DMS79 treated with DMSO at 0.1 percent for 48 hours (cell line): Measurements from ENCODE around the gene RRAGD.
A peak's percentile ranks its signal among the peaks of the same experiment; 100 is the strongest.

ENCODE experiments used
- DNase-seq: peaks from one replicate; lab custom pipeline; 2025; lab: John Stamatoyannopoulos, UW

RRAGD gene

DNA sequence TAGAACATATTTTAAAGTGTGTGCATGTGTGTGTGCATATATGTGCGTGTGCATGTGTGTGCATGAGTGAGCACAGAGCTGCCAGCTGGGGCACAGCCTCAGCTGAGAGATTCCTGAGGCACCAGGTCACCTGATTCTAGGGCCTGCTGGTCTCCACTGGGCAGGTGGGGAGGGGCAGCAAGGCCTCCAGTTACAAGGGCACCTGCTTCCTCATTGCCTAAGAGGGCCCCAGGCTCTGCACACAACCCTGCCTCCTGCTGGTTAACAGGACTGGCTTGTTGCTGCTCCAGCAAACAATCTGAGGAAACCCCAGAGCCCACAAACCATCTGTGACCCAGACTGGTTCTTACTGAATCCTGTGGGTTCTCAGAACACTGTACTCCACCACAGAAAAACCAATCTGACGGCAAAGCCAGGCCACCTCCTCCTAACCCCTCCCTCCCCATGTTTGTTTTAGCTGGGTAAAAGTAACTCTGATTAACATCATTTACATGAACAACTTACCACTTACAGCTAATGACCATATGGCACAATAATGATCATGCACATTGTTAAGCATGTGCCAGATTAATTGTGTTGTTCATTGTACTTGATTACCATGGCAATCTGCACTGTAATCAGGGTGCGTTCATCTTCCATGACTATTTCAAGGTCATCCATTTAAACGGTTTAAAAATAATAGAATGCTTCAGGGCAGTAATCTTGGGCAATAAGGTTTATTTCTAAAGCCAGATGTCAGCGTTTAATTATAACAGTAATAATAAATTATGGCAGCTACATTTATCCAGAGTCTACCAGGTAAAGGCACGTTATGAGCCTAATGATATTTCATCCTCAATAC is 36.4 kb downstream of the RRAGD start:
- peak; percentile 80 for DNase-seq

DNA sequence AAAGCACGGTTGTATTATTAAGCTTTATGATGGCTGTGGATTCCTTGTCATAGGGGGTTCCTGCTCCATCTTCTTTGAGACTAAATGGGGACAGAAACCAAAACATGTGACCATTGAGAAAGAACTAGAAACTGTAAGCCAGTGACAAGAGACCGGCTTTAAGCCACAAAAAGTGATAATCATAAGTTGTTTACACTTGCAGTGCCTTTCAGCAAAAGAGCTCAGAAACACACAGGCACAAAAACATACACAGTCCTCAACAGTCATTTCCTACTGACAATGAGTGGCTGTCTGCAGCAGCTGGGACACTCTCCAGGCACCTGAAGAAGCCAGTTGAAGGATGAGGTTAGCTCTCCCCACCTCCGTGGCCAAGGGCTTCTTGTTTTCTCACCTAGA is 39.6 kb downstream of the RRAGD start:
- peak; percentile 20 for DNase-seq

DNA sequence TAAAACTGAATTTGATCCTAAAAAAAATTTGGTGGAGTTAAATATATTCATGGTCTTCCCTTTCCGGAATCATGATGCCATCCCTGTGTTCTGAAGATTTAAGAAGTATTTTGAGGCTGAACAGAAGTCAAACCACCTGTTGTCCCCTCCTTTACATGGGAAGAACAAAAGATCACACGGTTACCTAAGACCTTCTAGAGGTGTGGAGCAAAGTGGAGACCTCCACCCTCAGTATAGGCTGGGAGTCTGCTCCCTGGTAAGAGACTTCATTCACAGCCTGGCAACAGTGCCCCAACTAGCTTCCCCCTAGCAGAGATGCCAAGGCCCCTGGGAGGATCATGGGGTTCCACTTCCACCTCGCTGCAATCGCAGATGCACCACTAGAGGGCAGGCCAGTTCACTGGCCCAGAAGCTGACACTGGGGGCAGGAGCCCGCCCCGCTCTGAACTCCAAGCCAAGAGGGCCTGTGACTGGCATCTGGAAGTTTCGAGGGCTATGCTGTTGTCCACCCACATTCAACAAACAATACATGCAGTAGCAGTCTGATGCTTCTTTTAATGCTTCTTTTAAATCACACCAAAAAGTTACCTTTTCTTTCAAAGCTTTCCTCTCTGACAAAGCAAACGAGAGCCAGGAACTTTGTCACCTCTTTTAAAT is 40.1 kb downstream of the RRAGD start:
- peak; percentile 22 for DNase-seq

DNA sequence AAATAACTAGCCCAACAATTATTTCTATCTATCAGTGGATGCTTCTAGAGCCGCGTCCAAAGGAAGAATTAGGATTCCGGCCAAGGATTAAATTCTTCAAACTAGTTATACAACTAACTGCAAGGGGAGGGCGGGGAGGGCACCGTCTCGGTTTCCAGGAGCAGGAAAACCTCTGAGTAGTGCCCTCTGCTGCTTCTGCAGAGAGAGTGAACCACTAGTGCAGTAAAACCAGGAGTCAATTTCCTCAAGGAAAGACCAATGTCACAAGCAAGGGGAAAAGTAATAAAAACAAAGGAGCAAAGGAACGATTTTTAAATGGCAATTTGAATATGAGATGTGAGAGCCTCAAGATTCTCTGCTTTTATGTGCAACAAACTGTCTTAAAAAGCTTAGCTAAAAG is 43.1 kb downstream of the RRAGD start:
- no peak for DNase-seq

DNA sequence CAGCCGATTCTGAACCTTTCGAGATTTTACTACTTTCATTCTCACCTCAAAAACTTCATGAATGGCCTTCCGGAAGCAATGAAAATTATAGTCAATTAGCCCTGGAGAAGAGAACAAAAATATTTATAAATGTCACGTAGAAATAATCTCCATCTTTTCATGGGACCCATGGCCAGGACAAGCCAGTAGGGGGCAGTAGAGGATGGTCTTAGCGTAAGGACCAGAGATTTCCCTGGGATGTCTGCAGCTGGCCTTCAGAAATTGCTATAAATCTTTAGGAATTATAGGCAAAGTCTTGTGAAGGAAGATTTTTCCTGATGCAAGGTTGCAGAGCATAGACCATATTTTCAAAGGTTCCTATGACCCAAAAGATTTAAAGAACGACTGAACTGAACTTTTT is 44.0 kb downstream of the RRAGD start:
- DNase-seq, result peak; percentile 39

DNA sequence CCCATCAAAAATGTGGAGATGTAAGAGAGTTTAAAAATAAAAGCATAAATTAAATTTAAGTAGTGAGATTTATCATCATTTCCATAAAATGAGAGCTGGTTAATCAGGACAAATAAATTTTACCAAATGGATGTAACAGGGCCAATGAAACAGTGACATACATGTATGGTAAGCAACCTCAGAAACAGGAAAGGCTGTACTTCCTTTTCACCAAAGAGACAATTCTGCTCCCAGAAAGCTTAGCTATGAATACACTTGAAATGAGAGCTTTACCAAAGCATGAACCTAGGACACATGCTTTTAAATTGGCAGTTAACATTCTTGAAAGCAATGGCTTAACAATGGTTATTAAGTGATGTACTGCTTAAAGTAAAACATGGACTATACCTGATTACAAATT is 47.5 kb downstream of the RRAGD start:
- DNase-seq, result no peak

DNA sequence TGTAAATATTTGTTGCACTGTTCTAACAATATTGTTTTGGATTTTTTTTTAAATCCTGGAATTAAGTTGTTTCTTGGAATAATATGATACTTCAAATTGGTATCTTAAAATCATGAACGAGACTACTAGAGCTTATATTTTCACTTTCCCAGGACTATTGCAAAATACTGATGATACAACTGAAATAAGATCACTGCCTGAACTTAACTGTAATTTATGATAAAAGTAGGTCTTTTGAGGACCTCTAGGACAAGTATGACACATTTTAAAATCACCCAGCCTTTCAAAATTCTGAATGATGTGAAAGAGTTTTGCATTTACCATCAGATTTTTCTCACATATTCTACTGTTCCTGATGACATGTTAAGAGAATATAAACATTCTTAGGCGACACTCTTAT is 50.9 kb downstream of the RRAGD start:
- DNase-seq, result no peak

DNA sequence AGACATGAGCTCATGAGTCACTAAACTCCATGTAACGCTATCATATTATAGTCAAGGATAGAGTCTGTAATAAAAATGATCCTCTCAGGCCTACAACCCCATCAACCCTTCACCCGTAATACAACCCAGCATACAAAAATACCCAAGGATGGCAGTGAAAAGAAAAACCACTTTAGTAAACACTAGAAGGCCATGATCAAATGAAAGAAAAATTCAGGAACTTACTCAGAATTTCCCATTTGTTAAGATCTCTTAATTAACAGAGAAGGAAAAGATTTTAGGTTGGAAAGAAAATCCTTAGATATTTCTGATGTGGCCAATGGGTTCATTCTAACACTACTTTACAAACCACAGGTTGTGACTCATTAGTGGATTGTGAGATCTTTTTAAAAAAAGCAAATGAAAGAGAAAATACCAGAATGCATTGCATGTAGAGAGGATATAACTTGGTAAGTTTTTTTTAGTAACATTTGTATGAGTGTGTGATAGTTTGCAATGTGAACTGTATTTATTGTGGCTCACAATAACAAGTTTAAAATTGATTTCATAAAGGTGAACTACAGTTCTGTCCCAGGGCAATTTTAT is 51.6 kb downstream of the RRAGD start:
- no peak for DNase-seq

DNA sequence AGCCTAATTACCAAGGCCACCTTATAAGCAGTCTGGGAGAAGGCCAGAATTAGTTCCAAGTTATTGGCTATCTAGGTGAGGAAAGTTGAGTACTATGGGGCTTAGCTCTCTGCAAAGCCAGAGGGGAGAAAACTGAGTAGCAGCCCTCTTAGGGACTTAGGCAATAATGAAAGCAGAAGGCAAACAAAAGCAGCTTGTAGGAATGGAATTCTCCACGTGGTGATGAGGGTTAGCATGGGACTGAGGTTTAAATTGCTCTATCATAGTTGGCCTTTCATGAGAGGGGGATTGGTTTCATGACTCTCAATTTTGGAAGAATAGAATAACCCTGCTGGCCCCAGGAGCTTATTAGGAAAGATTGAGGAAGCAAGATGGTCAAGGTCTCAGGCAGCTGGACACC is 52.5 kb downstream of the RRAGD start:
- no peak for DNase-seq

DNA sequence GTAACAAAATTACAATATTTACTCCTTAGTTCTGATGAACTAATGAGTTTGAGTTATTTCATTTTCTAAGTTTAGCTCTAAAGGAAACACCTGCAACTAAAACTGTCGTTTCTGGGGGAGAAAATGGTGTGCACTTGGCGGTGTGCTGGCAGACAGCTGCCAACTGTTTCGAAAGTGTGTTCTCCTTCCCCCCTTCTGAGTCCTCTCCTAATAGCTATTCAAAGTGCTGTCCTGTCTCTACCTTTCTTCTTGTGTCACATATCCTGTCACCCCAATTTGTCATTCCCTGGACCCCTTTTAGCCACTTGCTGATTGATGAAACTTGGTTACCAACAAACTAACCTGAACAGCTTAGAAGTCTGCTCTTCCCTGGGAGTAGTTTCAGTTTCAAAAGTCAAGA is 54.7 kb downstream of the RRAGD start:
- no peak for DNase-seq

DNA sequence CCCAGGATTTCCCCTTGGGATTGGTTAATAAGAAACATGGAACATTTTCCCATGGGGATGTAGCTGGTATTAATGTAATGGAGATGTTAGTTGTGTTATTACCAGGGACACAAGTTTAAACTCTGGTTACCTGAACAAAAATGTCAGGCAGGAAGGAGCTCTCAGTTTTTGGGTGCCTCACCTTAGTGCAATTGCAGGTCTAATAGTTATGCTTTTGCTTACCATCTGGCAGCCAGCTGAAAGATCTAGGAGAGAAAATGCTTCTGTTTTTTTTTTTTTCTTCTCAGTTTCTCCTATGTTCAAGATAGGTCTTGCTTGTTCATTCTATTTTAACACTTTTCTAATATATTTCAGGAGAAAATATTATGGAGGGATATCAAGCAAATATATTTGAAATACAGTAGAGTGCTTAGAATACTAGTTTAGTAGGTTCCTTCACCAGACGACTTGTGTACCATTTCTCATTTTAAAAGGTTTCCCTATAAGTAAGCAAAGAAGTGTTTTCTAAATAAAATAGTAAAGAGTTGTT is 55.4 kb downstream of the RRAGD start:
- no peak for DNase-seq

DNA sequence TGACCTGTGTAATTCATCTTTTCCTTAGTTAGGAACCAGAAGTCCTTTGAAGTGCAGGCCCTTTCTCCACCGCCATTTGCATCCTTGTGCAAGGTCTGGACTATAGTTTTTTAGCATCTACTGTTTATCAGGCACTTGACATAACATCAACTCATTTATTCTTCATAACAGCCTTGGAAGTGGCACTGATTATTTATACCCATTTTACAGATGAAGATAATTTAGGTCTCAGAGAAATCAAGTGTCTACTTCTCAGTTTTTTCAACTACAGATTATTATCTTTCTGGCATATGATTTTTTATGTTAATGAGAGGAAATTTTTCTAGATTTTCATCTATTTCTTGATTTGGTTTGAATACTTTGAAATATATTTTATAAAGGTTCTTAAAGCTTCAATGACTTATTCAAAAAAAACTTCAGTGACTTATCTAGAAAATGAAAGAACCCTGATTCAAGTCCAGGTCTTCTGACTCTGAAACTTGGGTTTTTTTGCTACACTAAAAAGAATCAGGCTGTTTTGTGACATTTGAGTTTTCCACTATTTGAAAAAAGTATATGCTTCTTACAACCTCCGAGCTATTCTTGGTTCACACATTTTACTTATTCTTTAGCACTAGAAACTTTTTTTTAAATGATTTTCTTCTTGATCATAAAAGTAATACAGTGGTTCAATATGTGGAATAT is 56.4 kb downstream of the RRAGD start:
- DNase-seq, result no peak

DNA sequence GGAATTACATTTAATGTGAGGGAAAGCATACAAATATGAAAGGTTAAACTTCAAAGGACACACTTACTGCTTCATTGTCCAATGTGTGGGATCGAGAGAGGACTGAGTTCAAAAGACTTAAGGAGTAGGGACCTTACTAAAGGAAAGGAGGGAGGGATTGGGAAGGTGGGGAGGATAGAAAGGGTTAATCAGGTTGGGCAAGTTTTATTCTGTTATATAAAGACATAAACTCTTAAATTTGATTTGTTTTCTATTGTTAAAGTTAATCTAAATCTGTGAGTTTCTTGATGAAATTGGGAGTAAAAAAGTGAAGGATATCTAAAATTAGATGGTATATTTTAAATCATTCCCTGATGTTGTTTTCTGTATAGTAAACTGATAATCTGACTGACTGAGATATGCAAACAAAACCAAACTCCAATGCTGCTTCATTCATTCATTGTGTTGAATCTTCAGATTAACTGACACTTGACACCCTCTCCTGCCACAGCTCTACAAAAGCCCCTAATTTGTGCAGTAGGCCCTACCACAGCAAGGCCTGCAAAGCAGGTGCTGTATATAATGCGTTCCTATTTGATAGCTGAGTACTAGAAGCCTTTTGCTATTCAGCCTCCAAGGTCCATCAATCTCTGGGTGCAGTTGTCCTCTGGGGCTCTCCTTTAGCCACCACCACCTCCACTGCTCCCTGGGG is 58.2 kb downstream of the RRAGD start:
- peak; percentile 11 for DNase-seq

DNA sequence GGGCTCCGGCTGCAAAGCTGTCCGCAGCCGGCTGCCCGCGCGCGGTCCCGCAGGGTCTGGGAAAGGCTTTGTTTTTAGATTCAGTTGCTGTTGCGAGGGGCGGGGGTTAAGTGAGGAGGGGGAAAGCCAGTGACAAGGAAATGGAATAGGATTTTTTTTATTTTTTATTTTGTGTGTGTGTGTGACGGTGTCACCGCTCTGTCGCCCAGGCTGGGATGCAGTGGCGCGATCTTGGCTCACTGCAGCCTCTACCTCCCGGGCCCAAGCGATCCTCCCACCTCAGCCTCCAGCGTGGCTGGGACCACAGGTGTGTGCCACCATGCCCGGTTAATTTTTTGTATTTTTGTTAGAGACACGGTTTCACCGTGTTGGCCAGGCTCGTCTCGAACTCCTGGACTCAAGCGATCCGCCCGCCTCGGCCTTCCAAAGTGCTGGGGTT is 58.9 kb downstream of the RRAGD start:
- DNase-seq, result peak; percentile 48

DNA sequence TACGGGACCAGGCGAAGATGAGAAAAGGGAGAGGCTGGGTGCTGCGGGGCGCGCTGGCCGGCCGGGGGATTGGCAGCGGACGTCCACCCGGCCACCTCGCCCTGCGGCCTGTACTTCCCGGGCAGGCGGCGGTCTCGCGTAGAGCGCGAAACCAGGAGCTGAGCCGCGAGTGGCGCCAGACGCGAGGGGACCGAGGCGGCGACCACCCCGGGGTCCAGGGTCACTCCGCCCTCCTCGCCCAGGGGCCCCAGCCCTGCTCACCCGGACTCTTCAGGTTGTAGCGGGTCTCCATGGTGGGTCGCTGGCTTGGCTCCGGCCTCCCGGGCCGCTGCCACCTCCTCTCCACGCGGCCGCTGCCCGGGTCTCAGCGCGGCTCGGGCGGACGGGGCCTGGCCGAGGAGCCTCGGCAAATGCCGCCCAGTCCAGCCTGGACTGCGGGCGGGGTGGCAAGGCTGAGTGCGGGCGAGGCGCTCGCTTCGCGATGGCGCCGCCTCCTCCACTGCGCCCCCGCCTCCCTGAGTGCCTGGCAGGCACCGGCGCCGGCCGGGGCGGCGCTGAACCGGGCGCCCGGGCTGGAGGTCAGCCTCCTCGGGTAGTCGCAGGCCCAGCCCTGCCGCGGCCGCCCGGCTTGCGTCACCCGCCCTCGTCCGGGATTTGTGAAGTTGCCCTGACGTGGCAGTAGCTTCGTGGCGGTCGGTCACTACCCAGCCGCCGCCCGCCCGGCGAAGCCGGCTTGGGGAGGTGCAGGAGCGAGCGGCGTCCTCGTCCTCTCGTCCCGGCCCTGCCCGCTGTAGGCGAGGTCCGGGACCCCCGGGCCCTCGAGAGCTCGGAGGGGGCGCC is 59.6 kb downstream of the RRAGD start, which contains the start of gene UBE2J1:
TSS of gene UBE2J1 (minus strand) at position 445 of the 840 bp plus-strand sequence. CDS start at position 292, 153 bp downstream.
- DNase-seq, result peak; percentile 49

DNA sequence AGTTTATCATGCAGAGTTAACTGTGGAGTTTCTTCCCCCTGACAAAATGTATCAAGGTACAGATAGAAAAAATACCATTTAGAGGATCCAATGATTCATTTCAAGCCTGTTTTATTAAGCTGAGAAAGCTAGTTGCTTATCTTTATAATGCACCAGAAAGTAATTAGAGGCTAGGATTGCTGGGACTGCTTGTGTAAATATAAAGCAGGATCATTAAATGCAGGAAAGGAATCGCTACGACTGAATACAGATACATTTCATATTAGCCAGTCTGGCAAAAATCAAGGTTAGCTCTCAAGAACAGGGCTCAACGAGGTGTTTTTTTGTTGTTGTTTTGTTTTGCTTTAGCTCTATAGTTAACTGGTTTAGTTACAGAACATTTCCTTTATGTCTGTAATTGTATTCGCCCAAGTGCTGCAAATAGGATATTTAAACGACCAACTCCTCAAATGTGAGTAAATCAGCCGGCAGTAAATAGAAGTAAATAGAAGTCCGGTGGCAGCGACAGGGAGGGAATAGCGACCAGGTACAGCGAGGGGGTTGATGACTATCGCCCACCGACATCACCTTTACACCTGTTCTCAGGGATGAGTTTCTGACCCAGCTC is 60.3 kb downstream of the RRAGD start:
- peak; percentile 63 for DNase-seq

DNA sequence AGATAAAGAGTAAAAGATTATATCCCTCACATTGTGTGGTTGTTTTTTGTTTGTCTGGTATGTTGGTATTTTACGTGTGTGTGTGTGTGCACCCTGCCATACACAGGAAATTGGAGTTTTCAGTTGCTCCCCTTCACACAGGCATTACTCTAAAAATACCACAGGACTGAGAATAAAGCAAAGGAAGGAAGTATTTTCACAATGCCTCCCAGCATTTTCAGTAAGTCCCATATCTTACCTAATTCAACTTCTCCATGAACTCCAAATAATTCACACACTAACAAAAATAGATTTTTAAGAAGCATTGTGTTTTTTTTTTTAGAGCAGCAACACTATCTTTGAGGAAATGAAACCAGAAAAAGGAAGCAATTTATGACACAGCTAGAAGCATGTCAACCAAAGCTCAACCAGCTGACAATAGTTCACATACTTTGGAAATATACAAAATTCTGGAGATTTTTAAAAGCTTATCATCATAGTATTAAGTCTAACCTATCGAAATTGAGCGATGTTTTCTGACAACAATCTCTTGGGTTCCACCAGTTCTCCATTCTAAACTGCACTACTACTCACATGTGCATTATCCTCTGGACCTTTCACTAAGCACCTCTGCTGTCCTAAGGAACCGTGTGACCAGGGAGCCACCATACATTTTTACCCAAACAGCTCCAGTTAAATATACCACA is 61.6 kb downstream of the RRAGD start:
- no peak for DNase-seq

DNA sequence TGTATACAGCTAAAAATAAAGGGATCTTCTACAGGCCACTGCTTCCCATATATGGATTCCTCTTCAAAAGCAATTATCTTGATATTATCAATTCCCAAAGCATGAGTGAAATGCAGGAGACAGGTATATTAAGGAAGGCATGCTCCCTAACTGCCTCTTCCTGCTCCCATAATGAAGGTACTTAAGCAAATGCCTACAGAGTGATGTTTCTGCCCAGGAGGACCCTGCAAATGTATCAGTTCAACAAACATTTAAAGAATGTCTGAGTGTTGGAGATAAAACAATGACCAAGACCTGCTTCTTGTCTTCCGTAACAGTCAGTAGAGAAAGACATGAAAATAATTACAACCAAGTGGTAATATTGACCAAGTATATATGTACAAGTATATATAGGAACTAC is 63.7 kb downstream of the RRAGD start:
- no peak for DNase-seq

DNA sequence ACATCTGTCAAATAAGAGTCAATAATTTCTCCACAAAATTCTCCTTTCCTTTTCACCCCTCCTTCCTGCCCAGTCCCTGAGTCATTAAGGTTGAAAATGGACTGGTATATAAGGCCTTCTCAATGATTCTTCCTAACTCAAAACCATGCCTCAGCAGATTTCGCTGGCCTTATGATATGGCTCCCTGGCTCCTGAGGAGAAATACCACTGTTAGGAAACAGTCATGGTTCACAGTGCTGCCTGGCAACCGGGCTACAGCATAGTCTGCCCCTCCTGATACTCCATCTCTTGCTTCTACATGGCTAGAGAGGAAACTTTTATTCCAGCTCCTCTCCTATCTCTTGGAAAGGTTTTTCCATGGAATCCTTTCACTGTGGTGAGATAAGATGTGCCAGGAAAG is 64.2 kb downstream of the RRAGD start:
- no peak for DNase-seq

DNA sequence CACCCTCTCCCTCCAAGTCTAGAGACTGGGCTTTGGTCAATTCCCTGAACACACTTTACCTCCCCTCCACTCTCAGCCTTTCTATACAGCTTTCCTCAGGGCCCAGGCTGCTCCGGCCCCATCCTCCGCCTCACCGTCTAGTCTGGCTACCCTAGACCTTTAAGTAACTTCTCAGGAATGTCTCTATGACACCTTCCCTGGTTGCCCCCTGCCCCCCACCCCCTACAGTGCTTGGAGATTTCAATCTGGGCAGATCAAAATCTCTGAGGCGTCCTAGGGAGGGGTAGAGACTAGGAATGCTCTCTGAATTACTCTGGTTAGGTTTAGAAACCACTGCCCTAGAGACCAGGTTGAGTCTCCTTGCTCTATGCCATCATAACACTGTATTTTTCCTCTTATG is 65.6 kb downstream of the RRAGD start:
- DNase-seq, result no peak
